ENCODE results near the gene R3HCC1L. TPM values are rescaled to one million over a fixed set of nuclear protein-coding genes. Genes with fewer than 3 reads are reported as not detected.
"Not testable (repeated sequence)": the region's sequence is repeated elsewhere in the genome, so short reads cannot be mapped to it uniquely, and the experiment has no call there.

R3HCC1L gene
- total and polyA plus RNA-seq, 2 donors, result 14.7 to 20.4 TPM

- H3K4me3 ChIP-seq (ENCODE audit: low read length in 2 of 2), result no peak overlapping the region
- WGBS, result 94% methylated on average over 4 of the region's 4 CpGs
Measured at GRCh38 chr10:98119891-98120290, 14.6 kb upstream of the R3HCC1L start.

DNA sequence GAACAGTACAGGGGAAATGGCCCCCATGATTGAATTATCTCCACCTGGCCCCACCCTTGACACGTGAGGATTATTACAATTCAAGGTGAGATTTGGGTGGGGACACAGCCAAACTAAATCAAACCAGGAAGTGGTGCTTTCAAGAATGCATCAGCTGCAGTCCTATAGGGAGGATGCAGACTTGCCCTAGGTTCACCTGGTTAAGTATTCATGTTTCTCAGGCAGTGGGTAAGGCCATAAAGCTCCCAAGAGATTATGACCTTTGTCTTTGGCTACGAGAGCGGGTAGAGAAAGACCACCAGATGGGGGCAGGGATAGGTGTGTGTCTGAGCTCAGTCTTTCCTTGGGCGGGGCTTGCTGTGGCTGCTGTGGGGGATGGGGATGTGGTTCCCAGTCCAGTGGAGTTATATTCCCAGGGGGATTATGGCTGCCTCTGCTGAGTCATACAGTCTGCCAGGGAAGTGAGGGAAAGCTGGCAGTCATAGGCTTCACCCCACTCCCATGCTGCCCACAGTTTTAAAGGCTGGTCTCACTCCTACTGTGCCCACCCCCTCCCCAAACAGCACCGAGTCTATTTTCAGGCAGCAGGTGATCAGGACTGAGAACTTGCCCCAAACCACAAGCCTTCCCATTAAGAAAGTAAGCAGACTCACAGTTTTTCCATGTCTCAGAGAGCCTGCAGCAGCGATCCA, 8.4 kb upstream of the R3HCC1L start:
- H3K36me3 ChIP-seq (ENCODE audit: control insufficient read depth in 2 of 2, insufficient read depth in 2 of 2, low read length in 1 of 2), result no peaks in the 10 kb centered on the region
- H3K4me1 ChIP-seq (ENCODE audit: control insufficient read depth in 2 of 2, insufficient read depth in 2 of 2, low read length in 2 of 2), result no peaks in the 10 kb centered on the region
- H3K9me3 ChIP-seq (ENCODE audit: control insufficient read depth in 2 of 2, insufficient read depth in 1 of 2, low read length in 1 of 2), result no peaks in the 10 kb centered on the region
- 84% methylated on average over 6 of the region's 6 CpGs for WGBS
- no peak for DNase-seq (ENCODE audit: low read depth in 6 of 9, low spot score in 9 of 9)
- no peak overlapping the region for H3K27ac ChIP-seq (ENCODE audit: low read depth in 1 of 2, low read length in 1 of 2)
- H3K27me3 ChIP-seq (ENCODE audit: control insufficient read depth in 2 of 2, insufficient read depth in 1 of 2, low read length in 1 of 2), result peaks cover 0 to 2% of the 10 kb centered on the region in 2 donors
- no peak overlapping the region for H3K4me3 ChIP-seq (ENCODE audit: low read length in 2 of 2)

More at GRCh38 chr10:98119891-98120290, 14.6 kb upstream of the R3HCC1L start:
- no peaks in the 10 kb centered on the region for H3K4me1 ChIP-seq (ENCODE audit: control insufficient read depth in 2 of 2, insufficient read depth in 2 of 2, low read length in 2 of 2)
- peaks cover 0 to 5% of the 10 kb centered on the region in 2 donors for H3K27me3 ChIP-seq (ENCODE audit: control insufficient read depth in 2 of 2, insufficient read depth in 1 of 2, low read length in 1 of 2)
- DNase-seq (ENCODE audit: low read depth in 6 of 9, low spot score in 9 of 9), result no peak
- no peaks in the 10 kb centered on the region for H3K9me3 ChIP-seq (ENCODE audit: control insufficient read depth in 2 of 2, insufficient read depth in 1 of 2, low read length in 1 of 2)
- H3K27ac ChIP-seq (ENCODE audit: low read depth in 1 of 2, low read length in 1 of 2), result no peak overlapping the region
- H3K36me3 ChIP-seq (ENCODE audit: control insufficient read depth in 2 of 2, insufficient read depth in 2 of 2, low read length in 1 of 2), result no peaks in the 10 kb centered on the region

DNA sequence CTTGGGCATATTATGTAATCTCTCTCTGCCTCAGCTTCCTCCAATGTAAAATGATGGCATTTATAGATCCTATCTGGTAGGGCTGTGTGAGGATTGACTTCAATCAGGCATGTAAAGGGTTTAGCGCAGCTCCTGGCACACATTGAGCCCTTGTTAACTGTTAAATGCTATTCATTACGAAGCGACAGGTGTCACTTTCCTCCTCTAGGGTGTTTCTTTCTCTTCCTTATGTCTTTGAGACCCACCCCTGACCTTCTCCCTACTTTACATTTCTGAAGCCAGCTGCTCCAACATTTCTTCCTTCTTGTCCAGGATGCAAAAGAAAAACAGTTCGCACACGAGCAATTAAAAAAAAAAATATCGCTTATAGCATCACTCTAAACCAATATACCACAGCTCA, 5.7 kb upstream of the R3HCC1L start:
- peaks cover 0 to 2% of the 10 kb centered on the region in 2 donors for H3K27me3 ChIP-seq (ENCODE audit: control insufficient read depth in 2 of 2, insufficient read depth in 1 of 2, low read length in 1 of 2)
- peaks cover 0 to under 1% of the 10 kb centered on the region in 2 donors for H3K4me1 ChIP-seq (ENCODE audit: control insufficient read depth in 2 of 2, insufficient read depth in 2 of 2, low read length in 2 of 2)
- WGBS, result 96% methylated on average over 6 of the region's 6 CpGs
- H3K4me3 ChIP-seq (ENCODE audit: low read length in 2 of 2), result no peak overlapping the region
- H3K27ac ChIP-seq (ENCODE audit: low read depth in 1 of 2, low read length in 1 of 2), result no peak overlapping the region
- no peaks in the 10 kb centered on the region for H3K36me3 ChIP-seq (ENCODE audit: control insufficient read depth in 2 of 2, insufficient read depth in 2 of 2, low read length in 1 of 2)
- no peak for DNase-seq (ENCODE audit: low read depth in 6 of 9, low spot score in 9 of 9)
- no peaks in the 10 kb centered on the region for H3K9me3 ChIP-seq (ENCODE audit: control insufficient read depth in 2 of 2, insufficient read depth in 1 of 2, low read length in 1 of 2)

DNA sequence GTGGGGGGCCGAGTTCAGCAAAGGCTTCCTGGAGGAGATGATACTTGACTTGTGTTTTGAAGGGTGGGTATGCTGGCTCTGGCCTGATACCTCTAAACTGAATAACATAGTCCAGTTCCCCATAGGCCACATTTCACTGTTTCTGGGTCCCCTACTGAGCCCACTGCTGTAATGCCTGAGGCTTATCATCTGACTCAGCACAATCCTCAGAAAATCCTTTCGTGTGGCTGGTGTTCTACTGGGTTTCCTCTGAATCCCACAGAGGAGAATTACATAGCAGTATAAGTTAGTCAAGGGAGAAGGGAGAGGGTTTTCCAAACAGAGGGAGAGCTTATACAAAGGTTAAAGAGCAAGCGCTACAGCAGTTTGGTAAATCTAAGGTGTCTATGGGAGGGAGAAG, 2.8 kb upstream of the R3HCC1L start:
- 90% methylated on average over 3 of the region's 3 CpGs for WGBS
- H3K4me1 ChIP-seq (ENCODE audit: control insufficient read depth in 2 of 2, insufficient read depth in 2 of 2, low read length in 2 of 2), result peaks cover 3 to 9% of the 10 kb centered on the region in 2 donors
- H3K9me3 ChIP-seq (ENCODE audit: control insufficient read depth in 2 of 2, insufficient read depth in 1 of 2, low read length in 1 of 2), result no peaks in the 10 kb centered on the region

GRCh38 chr10:98133075-98133752, 1.2 kb upstream of the R3HCC1L start:
- H3K27me3 ChIP-seq (ENCODE audit: control insufficient read depth in 2 of 2, insufficient read depth in 1 of 2, low read length in 1 of 2); H3K36me3 ChIP-seq (ENCODE audit: control insufficient read depth in 2 of 2, insufficient read depth in 2 of 2, low read length in 1 of 2); H3K4me3 ChIP-seq (ENCODE audit: low read length in 2 of 2); H3K27ac ChIP-seq (ENCODE audit: low read depth in 1 of 2, low read length in 1 of 2); H3K9me3 ChIP-seq (ENCODE audit: control insufficient read depth in 2 of 2, insufficient read depth in 1 of 2, low read length in 1 of 2); DNase-seq (ENCODE audit: low read depth in 6 of 9, low spot score in 9 of 9): not testable (repeated sequence)
- peaks cover 7 to 10% of the 10 kb centered on the region in 2 donors for H3K4me1 ChIP-seq (ENCODE audit: control insufficient read depth in 2 of 2, insufficient read depth in 2 of 2, low read length in 2 of 2)
- 98% methylated on average over 9 of the region's 9 CpGs for WGBS

More for the DNA sequence above, 2.8 kb upstream of the R3HCC1L start:
- H3K4me3 ChIP-seq (ENCODE audit: low read length in 2 of 2), result no peak overlapping the region
- no peak for DNase-seq (ENCODE audit: low read depth in 6 of 9, low spot score in 9 of 9)
- no peaks in the 10 kb centered on the region for H3K36me3 ChIP-seq (ENCODE audit: control insufficient read depth in 2 of 2, insufficient read depth in 2 of 2, low read length in 1 of 2)
- H3K27ac ChIP-seq (ENCODE audit: low read depth in 1 of 2, low read length in 1 of 2), result no peak overlapping the region
- peaks cover 0 to 2% of the 10 kb centered on the region in 2 donors for H3K27me3 ChIP-seq (ENCODE audit: control insufficient read depth in 2 of 2, insufficient read depth in 1 of 2, low read length in 1 of 2)

- Histone ChIP-seq H3K27ac (ENCODE audit: low read depth in 1 of 2, low read length in 1 of 2) (no peak overlapping the region), H3K36me3 (ENCODE audit: control insufficient read depth in 2 of 2, insufficient read depth in 2 of 2, low read length in 1 of 2) (no peaks in the 10 kb centered on the region), H3K4me1 (ENCODE audit: control insufficient read depth in 2 of 2, insufficient read depth in 2 of 2, low read length in 2 of 2) (peaks cover 7 to 14% of the 10 kb centered on the region in 2 donors), H3K27me3 (ENCODE audit: control insufficient read depth in 2 of 2, insufficient read depth in 1 of 2, low read length in 1 of 2) (no peaks in the 10 kb centered on the region), H3K4me3 (ENCODE audit: low read length in 2 of 2) (peak overlapping the region; percentile 82 to 99), H3K9me3 (ENCODE audit: control insufficient read depth in 2 of 2, insufficient read depth in 1 of 2, low read length in 1 of 2) (no peaks in the 10 kb centered on the region)
- no peak for DNase-seq (ENCODE audit: low read depth in 6 of 9, low spot score in 9 of 9)
- WGBS, result 90% methylated on average over 5 of the region's 5 CpGs
Measured at GRCh38 chr10:98134117-98134430, 383 bp upstream of the R3HCC1L start.

- peak overlapping the region; percentile 85 to 93 for H3K27ac ChIP-seq (ENCODE audit: low read depth in 1 of 2, low read length in 1 of 2)
- peak in 1 of 9 donors; percentile 13 for DNase-seq (ENCODE audit: low read depth in 6 of 9, low spot score in 9 of 9)
- 30% methylated on average over 13 of the region's 13 CpGs for WGBS
- H3K4me1 ChIP-seq (ENCODE audit: control insufficient read depth in 2 of 2, insufficient read depth in 2 of 2, low read length in 2 of 2), result peaks cover 7 to 14% of the 10 kb centered on the region in 2 donors
- no peaks in the 10 kb centered on the region for H3K9me3 ChIP-seq (ENCODE audit: control insufficient read depth in 2 of 2, insufficient read depth in 1 of 2, low read length in 1 of 2)
- H3K36me3 ChIP-seq (ENCODE audit: control insufficient read depth in 2 of 2, insufficient read depth in 2 of 2, low read length in 1 of 2), result no peaks in the 10 kb centered on the region
- H3K27me3 ChIP-seq (ENCODE audit: control insufficient read depth in 2 of 2, insufficient read depth in 1 of 2, low read length in 1 of 2), result no peaks in the 10 kb centered on the region
- peak overlapping the region; percentile 82 to 99 for H3K4me3 ChIP-seq (ENCODE audit: low read length in 2 of 2)
Measured at GRCh38 chr10:98135222-98135899, 904 bp downstream of the R3HCC1L start.

DNA sequence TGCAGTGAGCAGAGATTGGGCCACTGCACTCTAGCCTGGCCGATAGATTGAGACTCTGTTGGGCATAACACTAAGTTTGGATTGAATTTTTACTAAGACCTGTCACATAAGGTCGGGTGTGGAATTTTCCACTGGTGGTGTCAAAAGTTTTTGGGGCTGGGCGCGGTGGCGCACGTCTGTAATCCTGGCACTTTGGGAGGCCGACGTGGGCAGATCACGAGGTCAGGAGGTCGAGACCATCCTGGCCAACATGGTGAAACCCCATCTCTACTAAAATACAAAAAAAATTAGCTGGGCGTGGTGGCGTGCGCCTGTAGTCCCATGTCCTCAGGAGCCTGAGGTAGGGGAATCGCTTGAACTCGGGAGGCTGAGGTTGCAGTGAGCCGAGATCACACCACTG, 2.3 kb downstream of the R3HCC1L start:
- not testable (repeated sequence) for H3K4me3 ChIP-seq (ENCODE audit: low read length in 2 of 2); H3K27ac ChIP-seq (ENCODE audit: low read depth in 1 of 2, low read length in 1 of 2); DNase-seq (ENCODE audit: low read depth in 6 of 9, low spot score in 9 of 9); H3K9me3 ChIP-seq (ENCODE audit: control insufficient read depth in 2 of 2, insufficient read depth in 1 of 2, low read length in 1 of 2); H3K27me3 ChIP-seq (ENCODE audit: control insufficient read depth in 2 of 2, insufficient read depth in 1 of 2, low read length in 1 of 2); H3K36me3 ChIP-seq (ENCODE audit: control insufficient read depth in 2 of 2, insufficient read depth in 2 of 2, low read length in 1 of 2)
- H3K4me1 ChIP-seq (ENCODE audit: control insufficient read depth in 2 of 2, insufficient read depth in 2 of 2, low read length in 2 of 2), result peaks cover 7 to 14% of the 10 kb centered on the region in 2 donors
- WGBS, result 97% methylated on average over 16 of the region's 16 CpGs

GRCh38 chr10:98138031-98138430, 3.6 kb downstream of the R3HCC1L start:
- Histone ChIP-seq H3K9me3 (ENCODE audit: control insufficient read depth in 2 of 2, insufficient read depth in 1 of 2, low read length in 1 of 2) (no peaks in the 10 kb centered on the region), H3K4me3 (ENCODE audit: low read length in 2 of 2) (no peak overlapping the region), H3K27me3 (ENCODE audit: control insufficient read depth in 2 of 2, insufficient read depth in 1 of 2, low read length in 1 of 2) (no peaks in the 10 kb centered on the region), H3K4me1 (ENCODE audit: control insufficient read depth in 2 of 2, insufficient read depth in 2 of 2, low read length in 2 of 2) (peaks cover 7 to 14% of the 10 kb centered on the region in 2 donors), H3K27ac (ENCODE audit: low read depth in 1 of 2, low read length in 1 of 2) (peak overlapping the region in 1 of 2 donors; percentile 14), H3K36me3 (ENCODE audit: control insufficient read depth in 2 of 2, insufficient read depth in 2 of 2, low read length in 1 of 2) (no peaks in the 10 kb centered on the region)
- peak in 8 of 9 donors; percentile 8 to 78 (median 49) for DNase-seq (ENCODE audit: low read depth in 6 of 9, low spot score in 9 of 9)

Measured in thymus (tissue), 11 donors.